RWPE1 (cell line): ENCODE results near the gene CLN5.

Experiments
- CTCF ChIA-PET: fragments of 350-600 bp; sonication (Branson Sonifier 250); formaldehyde crosslinking; extraction: SDS; loops from one replicate; lab custom pipeline; 2021; lab: Yijun Ruan, JAX
- POLR2A ChIA-PET: fragments of 400-600 bp; formaldehyde crosslinking; extraction: SDS; loops from one replicate; lab custom pipeline; 2020; ENCODE audit warnings: antibody characterized with exemption; ENCODE audit not compliant: low non-redundant PET; lab: Yijun Ruan, JAX
- DNase-seq: peaks from one replicate; pipeline ENCODE4 v3.0.0; 2012; ENCODE audit warnings: low spot score
- H3K27ac ChIP-seq: fragments of 450-650 bp; 2 replicates; pipeline ENCODE4 v1.5.1; 2017
- CTCF ChIP-seq: fragments of 450-650 bp; conservative IDR thresholded peaks from 2 replicates; pipeline ENCODE4 v1.5.1; 2017; ENCODE audit warnings: low read depth, mild to moderate bottlenecking

The CLN5 gene

GRCh38 chr13:76982061-76982460, 9.8 kb upstream of the CLN5 start:
- CTCF ChIA-PET, result no interaction called here
- H3K27ac ChIP-seq, result no peak overlapping the region
- POLR2A ChIA-PET, result no interaction called here
- no peak for TF ChIP-seq CTCF
- DNase-seq, result no peak

DNA sequence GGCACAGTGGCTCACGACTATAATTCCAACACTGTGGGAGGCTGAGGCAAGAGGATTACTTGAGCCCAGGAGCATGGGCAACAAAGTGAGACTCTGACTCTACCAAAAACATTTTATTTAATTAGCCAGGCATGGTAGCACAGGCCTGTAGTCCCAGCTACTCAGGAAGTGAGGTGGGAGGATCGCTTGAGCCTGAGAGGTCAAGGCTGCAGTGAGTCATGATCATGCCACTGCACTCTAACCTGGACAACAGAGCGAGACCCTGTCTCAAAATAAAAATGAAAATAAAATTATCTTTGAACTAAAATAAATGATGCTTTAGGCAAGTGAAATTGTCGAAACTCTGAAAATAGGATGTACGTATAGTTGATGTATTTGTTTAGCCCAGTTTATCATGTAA, 8.2 kb upstream of the CLN5 start:
- DNase-seq, result no peak
- POLR2A ChIA-PET, result no interaction called here
- no peak for TF ChIP-seq CTCF
- CTCF ChIA-PET, result no interaction called here
- no peak overlapping the region for H3K27ac ChIP-seq

- ChIA-PET CTCF (interaction anchor here (0.9 kb wide), 1 partner anchor 11 kb away, joined by 6 read pairs; no protein-coding TSS in a partner anchor), POLR2A (interaction anchor here (0.7 kb wide), 2 partner anchors 34 to 559 kb away, joined by 3 read pairs; no protein-coding TSS in a partner anchor)
- TF ChIP-seq CTCF, result no peak
- H3K27ac ChIP-seq, result peak overlapping the region; percentile 84
- DNase-seq, result no peak
Measured at GRCh38 chr13:76991432-76991795, 467 bp upstream of the CLN5 start.

DNA sequence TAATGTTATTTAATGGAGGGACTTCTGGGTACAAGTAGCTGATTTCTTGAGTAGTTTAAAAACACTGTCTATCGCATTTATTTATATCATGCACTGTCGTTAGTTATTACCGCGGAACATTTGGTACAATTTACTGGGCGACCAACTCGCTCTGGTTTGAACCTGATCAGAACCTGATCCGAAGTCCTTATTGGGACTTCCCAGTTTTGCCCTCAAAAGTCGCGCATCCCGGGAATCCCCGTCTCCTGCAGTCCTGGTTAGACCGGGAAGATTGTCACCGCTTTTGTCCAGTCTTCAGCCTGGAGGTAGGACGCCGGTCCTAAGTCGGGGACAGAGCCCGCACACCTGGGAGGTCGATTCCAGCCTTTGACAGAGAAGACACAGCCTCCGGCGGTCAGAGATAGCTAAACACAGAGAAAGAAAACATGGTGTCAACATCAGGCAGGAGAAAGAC, 694 bp downstream of the CLN5 start:
- ChIA-PET CTCF (interaction anchor here (0.6 to 1.2 kb wide), 3 partner anchors 11 to 24 kb away, joined by 3 read pairs; no protein-coding TSS in a partner anchor), POLR2A (no interaction called here)
- DNase-seq, result no peak

DNA sequence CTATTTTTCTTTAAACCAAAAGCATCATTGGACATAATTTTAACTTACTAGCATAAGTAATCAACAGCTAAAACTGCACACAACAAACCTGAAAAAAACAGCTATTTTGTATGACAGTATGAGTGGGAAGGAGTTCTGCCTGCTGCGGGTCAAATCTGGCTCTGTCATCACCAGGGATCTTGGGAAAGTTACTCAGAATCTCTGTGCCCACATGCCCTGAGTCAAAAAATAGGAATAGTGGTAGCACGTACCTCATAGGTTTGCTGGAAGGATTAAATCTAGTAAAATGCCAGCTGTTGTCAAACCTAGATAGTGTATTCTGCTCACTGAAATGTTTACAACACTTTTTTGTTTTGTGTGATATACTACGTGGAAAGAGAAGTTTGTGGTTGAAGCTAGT, 1.1 kb downstream of the CLN5 start:
- ChIA-PET POLR2A (no interaction called here), CTCF (interaction anchor here (0.6 to 1.2 kb wide), 3 partner anchors 11 to 24 kb away, joined by 3 read pairs; no protein-coding TSS in a partner anchor)
- H3K27ac ChIP-seq, result peak overlapping the region; percentile 84
- TF ChIP-seq CTCF, result no peak
- DNase-seq, result peak; percentile 16

More for the DNA sequence above, 694 bp downstream of the CLN5 start:
- peak overlapping the region; percentile 84 for H3K27ac ChIP-seq
- no peak for TF ChIP-seq CTCF

GRCh38 chr13:76993473-76993872, 1.6 kb downstream of the CLN5 start:
- no peak for TF ChIP-seq CTCF
- no peak for DNase-seq
- H3K27ac ChIP-seq, result no peak overlapping the region
- POLR2A ChIA-PET, result no interaction called here
- CTCF ChIA-PET, result interaction anchor here (0.9 to 1.2 kb wide), 2 partner anchors 10 to 14 kb away, joined by 3 read pairs; no protein-coding TSS in a partner anchor
